COLO668 (cell line): Measurements from ENCODE around the gene ZKSCAN1.

Source experiments
- DNase-seq: peaks from one replicate; lab custom pipeline; 2025; ENCODE audit not compliant: unreplicated experiment; lab: John Stamatoyannopoulos, UW

Gene ZKSCAN1

GRCh38 chr7:100034871-100035510, 19.6 kb downstream of the ZKSCAN1 start:
- no peak for DNase-seq

- DNase-seq = no peak
Measured at GRCh38 chr7:100035876-100036275, 20.5 kb downstream of the ZKSCAN1 start.

- DNase-seq = no peak
Measured at GRCh38 chr7:100038326-100038725, 22.9 kb downstream of the ZKSCAN1 start.

- no peak for DNase-seq
Measured at GRCh38 chr7:100040575-100040974, 25.2 kb downstream of the ZKSCAN1 start.

- peak; percentile 40 for DNase-seq
Measured at GRCh38 chr7:100044718-100045117, 29.3 kb downstream of the ZKSCAN1 start.

- no peak for DNase-seq
Measured at GRCh38 chr7:100048680-100049079, 33.3 kb downstream of the ZKSCAN1 start.

- DNase-seq = peak; percentile 85
Measured at GRCh38 chr7:100049441-100050291, 34.3 kb downstream of the ZKSCAN1 start, which contains the start of gene ZSCAN21. Gene ZSCAN21 (plus strand): TSS chr7:100049774. CDS start chr7:100057007, 7,233 bp downstream.

- no peak for DNase-seq
Measured at GRCh38 chr7:100051611-100052010, 36.2 kb downstream of the ZKSCAN1 start.

GRCh38 chr7:100053215-100053614, 37.8 kb downstream of the ZKSCAN1 start:
- DNase-seq = peak; percentile 70

GRCh38 chr7:100057006-100057405, 41.6 kb downstream of the ZKSCAN1 start:
- no peak for DNase-seq

- DNase-seq = no peak
Measured at GRCh38 chr7:100059251-100059739, 43.9 kb downstream of the ZKSCAN1 start.

GRCh38 chr7:100061518-100062193, 46.3 kb downstream of the ZKSCAN1 start:
- no peak for DNase-seq

GRCh38 chr7:100063376-100063775, 48.0 kb downstream of the ZKSCAN1 start:
- DNase-seq = no peak

GRCh38 chr7:100064162-100064561, 48.8 kb downstream of the ZKSCAN1 start:
- no peak for DNase-seq

GRCh38 chr7:100065452-100066186, 50.2 kb downstream of the ZKSCAN1 start:
- DNase-seq = no peak

GRCh38 chr7:100066953-100067352, 51.6 kb downstream of the ZKSCAN1 start:
- no peak for DNase-seq

GRCh38 chr7:100069991-100070390, 54.6 kb downstream of the ZKSCAN1 start:
- no peak for DNase-seq

- no peak for DNase-seq
Measured at GRCh38 chr7:100071018-100071723, 55.8 kb downstream of the ZKSCAN1 start.

GRCh38 chr7:100072462-100072861, 57.1 kb downstream of the ZKSCAN1 start:
- DNase-seq = no peak

GRCh38 chr7:100074841-100075240, 59.4 kb downstream of the ZKSCAN1 start:
- DNase-seq = no peak
